HG03439 (cell line): ENCODE data around the gene VSX2.

Experiments used
- ATAC-seq: cut with Tn5 transposase; IDR thresholded peaks from one replicate; pipeline ENCODE4 v1.9.1; 2021; ENCODE audit warnings: mild to moderate bottlenecking, moderate library complexity; ENCODE audit not compliant: unreplicated experiment

The VSX2 gene

GRCh38 chr14:74221741-74222140 lies 17.5 kb upstream of the VSX2 start:
- ATAC-seq: no peak

DNA sequence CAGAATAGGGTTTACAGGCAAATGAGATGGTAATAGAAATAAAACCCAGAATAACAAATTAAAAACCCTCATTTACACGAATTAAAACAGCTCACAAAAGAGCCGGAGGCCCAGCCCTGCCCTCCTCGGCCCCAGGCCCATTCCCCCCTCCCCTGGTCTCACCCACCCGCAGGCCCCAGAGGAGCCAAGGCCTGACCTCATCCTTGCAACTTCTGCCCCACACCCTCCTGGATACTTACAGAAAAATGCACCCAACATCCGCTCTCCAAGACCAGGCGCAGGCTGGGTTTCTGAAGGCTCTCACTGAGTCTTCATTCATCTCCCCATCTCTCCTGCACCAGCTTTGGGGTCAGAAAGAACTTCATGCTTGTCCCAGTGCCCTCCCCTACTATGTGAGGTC lies 16.2 kb upstream of the VSX2 start:
- ATAC-seq: no peak

DNA sequence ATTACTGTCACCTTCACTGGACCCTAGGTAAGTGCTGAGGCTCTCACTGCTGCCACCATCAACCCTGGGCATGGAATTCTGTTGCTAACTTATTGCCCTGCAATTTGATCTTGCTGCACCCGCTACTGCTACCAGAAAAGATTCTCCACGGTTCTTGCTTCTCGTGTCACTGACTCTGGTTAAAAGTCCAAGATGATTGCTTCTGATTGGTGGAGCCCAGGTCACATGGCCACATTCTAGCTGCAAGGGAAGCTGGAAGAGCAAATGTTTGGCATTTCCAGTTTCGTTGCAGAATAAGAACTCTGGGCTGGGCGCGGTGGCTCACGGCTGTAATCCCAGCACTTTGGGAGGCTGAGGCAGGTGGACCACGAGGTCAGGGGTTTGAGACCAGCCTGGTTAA lies 7.5 kb upstream of the VSX2 start:
- ATAC-seq: no peak

- ATAC-seq: no peak
Measured at GRCh38 chr14:74235017-74235416, 4.2 kb upstream of the VSX2 start.

DNA sequence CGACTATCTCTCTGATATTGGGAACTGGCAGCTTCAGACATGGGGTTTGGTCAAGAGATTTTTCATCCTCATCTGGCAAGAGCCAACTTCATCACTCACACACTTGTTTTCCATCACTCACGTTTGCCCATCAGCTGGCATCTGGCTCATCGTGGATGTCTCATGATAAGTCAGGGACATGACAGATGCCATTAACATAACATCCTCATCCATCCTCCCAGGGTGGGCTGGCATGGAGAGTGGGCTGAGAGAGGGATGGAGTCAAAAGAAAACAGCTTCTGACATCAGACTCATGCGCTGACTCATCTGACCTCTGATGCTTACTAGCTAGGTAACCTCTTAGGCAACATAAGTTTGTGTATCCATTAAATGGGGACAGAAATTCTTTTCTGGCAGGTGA lies 1.8 kb upstream of the VSX2 start:
- no peak for ATAC-seq

- no peak for ATAC-seq
Measured at GRCh38 chr14:74239848-74240793, 872 bp downstream of the VSX2 start.

GRCh38 chr14:74240794-74241651 lies 1.8 kb downstream of the VSX2 start:
- ATAC-seq: no peak

- no peak for ATAC-seq
Measured at GRCh38 chr14:74241652-74242017, 2.4 kb downstream of the VSX2 start.

DNA sequence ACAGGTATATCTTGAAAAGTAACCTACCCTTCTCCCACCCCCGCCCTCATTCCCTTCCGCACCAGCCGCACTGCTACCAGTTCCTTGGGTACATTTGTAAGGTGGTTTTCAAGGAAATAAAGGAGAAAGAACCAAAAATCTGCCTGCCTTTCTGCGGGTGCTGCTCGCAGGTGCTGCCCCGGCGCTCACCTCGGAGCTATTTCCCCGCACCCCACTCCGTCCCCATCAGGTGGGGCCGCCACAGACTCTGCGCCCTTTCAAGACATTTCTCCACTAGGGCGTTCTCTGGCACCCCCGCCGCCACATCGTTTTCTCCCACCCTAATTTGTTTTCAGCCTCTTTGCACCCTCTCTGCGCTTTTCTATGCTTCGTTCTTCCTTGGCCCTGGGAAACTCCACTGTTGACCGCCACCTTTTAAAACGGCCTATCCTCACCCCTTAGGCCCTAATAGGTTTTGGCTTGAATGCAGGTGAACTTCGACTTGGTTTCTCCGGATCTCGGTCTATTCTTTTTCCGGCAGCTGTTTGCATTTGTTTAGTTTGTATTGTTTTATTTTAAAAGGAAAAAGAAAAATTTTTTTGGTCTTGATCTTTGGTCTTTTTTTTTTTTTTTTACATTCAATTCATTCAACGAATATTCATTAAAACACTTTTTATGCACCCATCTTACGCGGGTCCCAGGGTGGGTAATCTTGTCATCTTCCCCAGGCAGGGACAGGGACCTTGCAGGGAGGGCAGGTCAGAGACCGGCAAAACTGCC lies 3.0 kb downstream of the VSX2 start:
- ATAC-seq: no peak

GRCh38 chr14:74242780-74243042 lies 3.5 kb downstream of the VSX2 start:
- no peak for ATAC-seq

DNA sequence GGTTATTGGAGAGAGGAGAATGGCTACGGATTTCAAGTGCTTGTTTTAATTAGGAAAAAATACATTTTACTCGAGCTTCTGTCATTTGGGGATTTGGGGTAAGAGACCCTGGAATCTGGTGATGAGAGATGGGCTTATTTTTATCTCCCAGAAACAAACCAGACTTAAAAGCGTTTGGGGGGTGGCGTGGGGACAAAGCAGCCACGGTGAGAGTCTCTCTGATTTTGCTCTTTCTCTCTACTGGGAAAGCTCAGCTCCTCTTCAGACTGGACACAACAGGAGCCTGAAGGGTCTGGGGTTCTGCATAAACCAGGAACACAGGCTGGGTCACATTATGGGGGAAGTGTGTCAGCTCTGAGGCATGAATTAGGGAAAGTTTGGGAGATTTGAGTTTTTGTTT lies 3.8 kb downstream of the VSX2 start:
- no peak for ATAC-seq

- ATAC-seq: no peak
Measured at GRCh38 chr14:74244115-74244514, 4.9 kb downstream of the VSX2 start.

GRCh38 chr14:74245292-74245691 lies 6.0 kb downstream of the VSX2 start:
- ATAC-seq: no peak

DNA sequence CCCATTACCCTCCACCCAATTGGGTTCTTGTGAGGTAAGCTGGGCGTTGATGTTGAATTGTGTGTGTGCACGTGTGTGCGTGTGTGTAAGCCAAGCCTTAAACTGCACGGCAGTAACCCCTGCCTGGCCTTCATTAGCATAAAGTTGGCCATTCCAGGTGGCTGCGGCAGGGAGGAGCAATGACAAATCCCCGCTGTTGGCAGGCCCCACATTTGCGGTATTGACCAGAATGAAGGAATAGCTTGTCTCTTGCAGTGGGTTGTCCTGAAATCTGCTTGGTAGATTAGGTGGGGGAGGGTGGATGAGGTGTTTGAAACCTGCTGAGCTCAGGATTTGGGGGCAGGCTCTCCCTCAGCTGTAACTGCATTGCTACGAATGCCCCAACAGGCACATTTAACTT lies 7.3 kb downstream of the VSX2 start:
- no peak for ATAC-seq

- ATAC-seq: no peak
Measured at GRCh38 chr14:74248017-74248416, 8.8 kb downstream of the VSX2 start.

DNA sequence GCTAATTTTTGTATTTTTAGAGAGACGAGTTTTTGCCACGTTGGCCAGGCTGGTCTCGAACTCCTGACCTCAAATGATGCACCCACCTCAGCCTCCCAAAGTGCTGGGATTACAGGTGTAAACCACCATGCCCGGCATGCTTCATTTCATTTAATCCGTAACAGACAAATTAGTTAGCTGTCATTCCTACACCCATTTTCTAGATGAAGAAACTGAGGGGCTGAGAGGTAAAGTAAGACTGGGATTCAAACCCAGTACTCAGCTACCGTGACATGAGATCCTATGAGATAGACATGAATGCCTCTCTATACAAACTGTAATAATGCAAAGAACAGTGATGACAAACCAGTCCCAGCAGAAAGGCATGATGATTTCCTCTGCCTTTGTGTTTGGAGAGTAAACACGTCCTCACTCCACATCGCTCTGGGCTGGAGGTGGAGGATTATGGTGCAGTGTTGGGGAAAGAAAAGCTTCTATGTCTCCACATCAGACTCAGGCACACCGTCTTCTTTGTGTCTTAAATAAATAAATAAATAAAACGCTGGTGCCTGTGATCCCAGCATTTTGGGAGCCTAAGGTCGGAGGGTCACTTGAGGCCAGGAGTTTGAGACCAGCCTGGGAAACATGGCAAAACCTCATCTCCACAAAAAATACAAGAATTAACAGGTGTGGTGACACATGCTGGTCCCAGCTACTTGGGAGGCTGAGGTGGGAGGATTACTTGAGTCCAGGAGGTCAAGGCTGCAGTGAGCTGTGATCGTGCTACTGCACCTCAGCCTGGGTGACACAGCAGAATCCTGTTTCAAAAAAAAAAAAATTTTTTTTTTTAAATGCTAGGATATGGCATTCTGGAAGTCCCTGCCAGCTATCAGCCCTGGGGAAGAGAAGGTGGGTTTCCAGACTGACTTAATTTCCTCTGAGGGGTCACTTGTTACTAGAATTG lies 10.5 kb downstream of the VSX2 start:
- no peak for ATAC-seq

GRCh38 chr14:74255281-74255680 lies 16.0 kb downstream of the VSX2 start:
- no peak for ATAC-seq

GRCh38 chr14:74257078-74257940 lies 18.1 kb downstream of the VSX2 start:
- peak; percentile 56 for ATAC-seq

GRCh38 chr14:74257941-74258763 lies 18.9 kb downstream of the VSX2 start:
- no peak for ATAC-seq
